Omental fat pad (tissue), 4 donors: ENCODE measurements around the gene TP73. TPM values are rescaled to one million over a fixed set of nuclear protein-coding genes. Genes with fewer than 3 reads are reported as not detected.

Experiments
- ATAC-seq: fragments of 150-250 bp; one replicate; pipeline ENCODE4 v1.9.1; 2016; ENCODE audit warnings: mild to moderate bottlenecking, moderate library complexity; ENCODE audit not compliant: low FRiP score
- DNase-seq: peaks from one replicate; pipeline ENCODE4 v3.0.0-alpha.2; 2019; ENCODE audit warnings: low spot score
- CTCF ChIP-seq, 3 donors: fragments of 450-650 bp; IDR thresholded peaks; one replicate each; pipeline ENCODE4 v1.5.1; 2016 to 2017; ENCODE audit warnings: antibody characterized with exemption in 3 of 3, mild to moderate bottlenecking in 3 of 3, moderate library complexity in 2 of 3
- total RNA-seq, 4 donors: library from RNA; depleted of rRNA; stranded (reverse); fragments of >200 nt; gene quantifications; one replicate each; pipeline ENCODE4 v1.1.0, GENCODE V29; 2016

Gene TP73
- total RNA-seq, 4 donors from 2014 or later, result not detected

GRCh38 chr1:3638027-3638426 is 14.3 kb upstream of the TP73 start:
- TF ChIP-seq CTCF (IDR thresholded peaks at IDR 0.05), result no peak
- DNase-seq (no peak), ATAC-seq (no peak)

GRCh38 chr1:3638676-3639075 is 13.6 kb upstream of the TP73 start:
- no peak for ATAC-seq
- no peak for DNase-seq
- no peak for TF ChIP-seq CTCF (IDR thresholded peaks at IDR 0.05)

- DNase-seq (no peak), ATAC-seq (no peak)
- no peak for TF ChIP-seq CTCF (IDR thresholded peaks at IDR 0.05)
Measured at GRCh38 chr1:3639397-3639911, 12.9 kb upstream of the TP73 start.

GRCh38 chr1:3640121-3640837 is 12.0 kb upstream of the TP73 start:
- TF ChIP-seq CTCF (IDR thresholded peaks at IDR 0.05), result no peak
- no peak for ATAC-seq
- DNase-seq, result no peak

GRCh38 chr1:3641046-3641760 is 11.1 kb upstream of the TP73 start:
- no peak for TF ChIP-seq CTCF (IDR thresholded peaks at IDR 0.05)
- ATAC-seq, result no peak
- DNase-seq, result no peak

- no peak for ATAC-seq
- TF ChIP-seq CTCF (IDR thresholded peaks at IDR 0.05), result no peak
- no peak for DNase-seq
Measured at GRCh38 chr1:3641816-3642215, 10.5 kb upstream of the TP73 start.
